Neural cell (in vitro differentiated cells): ENCODE results near the gene CPD. TPM values are rescaled to one million over a fixed set of nuclear protein-coding genes. Genes with fewer than 3 reads are reported as not detected.

ENCODE experiments used
- H2AFZ ChIP-seq: fragments of 200-600, 300-800 bp; sonication (generic), shearing (Covaris generic); 2 replicates; pipeline ENCODE4 v1.6.0; 2014; ENCODE audit warnings: low read depth, mild to moderate bottlenecking, antibody characterized with exemption, low read length, moderate library complexity
- H3F3A ChIP-seq: fragments of 200-600 bp; shearing (Covaris generic); 2 replicates; pipeline ENCODE4 v1.6.1; 2016; ENCODE audit warnings: mild to moderate bottlenecking, moderate library complexity, mixed read lengths, antibody characterized with exemption, low read length; ENCODE audit not compliant: insufficient read depth, poor library complexity, severe bottlenecking
- H3K27ac ChIP-seq: fragments of 200-600, 300-800 bp; sonication (generic), shearing (Covaris generic); 2 replicates; pipeline ENCODE4 v1.5.1; 2014; ENCODE audit warnings: mild to moderate bottlenecking, low read length, moderate library complexity
- H3K27me3 ChIP-seq: fragments of 300-800, 200-600 bp; sonication (generic), shearing (Covaris generic); 2 replicates; pipeline ENCODE4 v1.6.0; 2014; ENCODE audit warnings: mild to moderate bottlenecking, low read depth, low read length, moderate library complexity; ENCODE audit not compliant: insufficient read depth
- H3K36me3 ChIP-seq: fragments of 300-800, 200-600 bp; sonication (generic), shearing (Covaris generic); 2 replicates; pipeline ENCODE4 v1.5.1; 2014; ENCODE audit warnings: mild to moderate bottlenecking, antibody characterized with exemption, low read length, moderate library complexity; ENCODE audit not compliant: insufficient read depth
- H3K4me2 ChIP-seq: fragments of 300-800, 200-600 bp; sonication (generic), shearing (Covaris generic); 2 replicates; pipeline ENCODE4 v1.6.0; 2014; ENCODE audit warnings: mild to moderate bottlenecking, low read length
- H3K4me3 ChIP-seq: fragments of 300-800, 200-600 bp; sonication (generic), shearing (Covaris generic); 2 replicates; pipeline ENCODE4 v1.5.1; 2014; ENCODE audit warnings: mild to moderate bottlenecking, low read length, moderate library complexity
- H3K79me2 ChIP-seq: fragments of 200-600 bp; shearing (Covaris generic); replicated peaks from 2 replicates; pipeline ENCODE4 v1.6.0; 2014; ENCODE audit warnings: mild to moderate bottlenecking, low read length, moderate library complexity; ENCODE audit not compliant: insufficient read depth
- H3K9ac ChIP-seq: fragments of 300-800, 200-600 bp; sonication (generic), shearing (Covaris generic); 2 replicates; pipeline ENCODE4 v1.6.1; 2016; ENCODE audit warnings: mild to moderate bottlenecking, low read length, mixed read lengths
- H3K9me2 ChIP-seq: fragments of 200-600 bp; shearing (Covaris generic); 2 replicates; pipeline ENCODE4 v1.6.1; 2016; ENCODE audit warnings: mild to moderate bottlenecking, low read length, mixed read lengths; ENCODE audit not compliant: insufficient read depth
- H3K9me3 ChIP-seq: fragments of 200-600, 300-800 bp; sonication (generic), shearing (Covaris generic); 2 replicates; pipeline ENCODE4 v1.6.1; 2016; ENCODE audit warnings: mild to moderate bottlenecking, mixed run types, low read length, moderate library complexity, mixed read lengths
- H4K20me1 ChIP-seq: fragments of 200-600 bp; shearing (Covaris generic); 2 replicates; pipeline ENCODE4 v1.6.1; 2016; ENCODE audit warnings: mild to moderate bottlenecking, mixed run types; ENCODE audit not compliant: insufficient read depth
- EP300 ChIP-seq: fragments of 450-650 bp; conservative IDR thresholded peaks from 2 replicates; pipeline ENCODE4 v1.6.1; 2014; ENCODE audit warnings: antibody characterized with exemption, mild to moderate bottlenecking, moderate library complexity; ENCODE audit not compliant: poor library complexity, severe bottlenecking
- EZH2 ChIP-seq: fragments of 200-600, 300-800 bp; shearing (Covaris generic), sonication (generic); IDR thresholded peaks from 2 replicates; pipeline ENCODE4 v1.6.1; 2014; ENCODE audit warnings: antibody characterized with exemption, low read length, borderline replicate concordance, mild to moderate bottlenecking; ENCODE audit not compliant: insufficient read depth, poor library complexity, severe bottlenecking
- MXI1 ChIP-seq: fragments of 450-650 bp; conservative IDR thresholded peaks from 2 replicates; pipeline ENCODE4 v1.6.1; 2014; ENCODE audit warnings: antibody characterized with exemption, mild to moderate bottlenecking; ENCODE audit not compliant: poor library complexity, severe bottlenecking
- POLR2AphosphoS5 ChIP-seq: IDR thresholded peaks from 2 replicates; pipeline ENCODE4 v1.6.1; 2012
- RAD21 ChIP-seq: fragments of 450-650 bp; conservative IDR thresholded peaks from 2 replicates; pipeline ENCODE4 v1.6.1; 2014; ENCODE audit warnings: antibody characterized with exemption, mild to moderate bottlenecking, moderate library complexity
- SMC3 ChIP-seq: fragments of 450-650 bp; conservative IDR thresholded peaks from 2 replicates; pipeline ENCODE4 v1.6.1; 2014; ENCODE audit warnings: antibody characterized with exemption, mild to moderate bottlenecking, moderate library complexity; ENCODE audit not compliant: poor library complexity
- TAF1 ChIP-seq: IDR thresholded peaks from 2 replicates; pipeline ENCODE4 v1.6.1; 2012; ENCODE audit warnings: low read depth
- polyA plus RNA-seq: library from polyadenylated mRNA; depleted of rRNA; stranded (reverse); fragments of >200 nt; gene quantifications from 2 replicates; pipeline ENCODE4 v1.2.3, GENCODE V29; 2014
- TF ChIP-seq, protein P1 (sequence below): IDR thresholded peaks from 2 replicates; pipeline ENCODE4 v1.6.1; 2012; ENCODE audit warnings: borderline replicate concordance
- TF ChIP-seq, protein P2 (sequence below): fragments of 450-650 bp; IDR thresholded peaks from 2 replicates; pipeline ENCODE4 v1.5.1; 2014; ENCODE audit warnings: antibody characterized with exemption, mild to moderate bottlenecking, moderate library complexity; ENCODE audit not compliant: poor library complexity, severe bottlenecking

CPD gene
- polyA plus RNA-seq, 1 donor from 2014 or later: 14.1 TPM

DNA sequence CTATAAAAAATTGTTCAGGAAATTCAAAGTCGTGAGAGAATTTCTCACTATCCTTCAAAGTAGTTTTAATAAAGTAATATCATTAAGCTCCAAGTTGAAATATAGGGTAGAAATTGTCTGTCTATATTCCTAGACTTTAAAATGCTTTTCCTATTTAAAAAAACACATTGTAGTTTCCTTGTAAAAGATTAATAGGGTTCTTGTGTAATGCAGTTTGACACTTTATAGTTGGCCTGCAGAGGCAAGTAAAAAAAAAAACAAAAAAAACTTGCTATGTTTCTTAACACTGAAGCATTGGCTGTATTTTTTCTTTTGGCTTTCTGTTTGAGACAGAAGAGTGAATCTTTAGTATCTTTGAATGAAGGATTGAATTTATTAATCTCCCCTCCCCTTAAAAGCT, 17.4 kb downstream of the CPD start:
- Histone ChIP-seq H3F3A (no peaks in the 10 kb centered on the region), H3K27me3 (no peaks in the 10 kb centered on the region), H3K27ac (no peak overlapping the region), H2AFZ (no peak overlapping the region), H3K9me3 (no peaks in the 10 kb centered on the region), H4K20me1 (no peaks in the 10 kb centered on the region), H3K4me2 (no peak overlapping the region), H3K9ac (no peak overlapping the region), H3K36me3 (no peaks in the 10 kb centered on the region), H3K79me2 (peaks cover 5% of the 10 kb centered on the region), H3K9me2 (no peaks in the 10 kb centered on the region), H3K4me3 (no peak overlapping the region)
- TF ChIP-seq, protein P1, sequence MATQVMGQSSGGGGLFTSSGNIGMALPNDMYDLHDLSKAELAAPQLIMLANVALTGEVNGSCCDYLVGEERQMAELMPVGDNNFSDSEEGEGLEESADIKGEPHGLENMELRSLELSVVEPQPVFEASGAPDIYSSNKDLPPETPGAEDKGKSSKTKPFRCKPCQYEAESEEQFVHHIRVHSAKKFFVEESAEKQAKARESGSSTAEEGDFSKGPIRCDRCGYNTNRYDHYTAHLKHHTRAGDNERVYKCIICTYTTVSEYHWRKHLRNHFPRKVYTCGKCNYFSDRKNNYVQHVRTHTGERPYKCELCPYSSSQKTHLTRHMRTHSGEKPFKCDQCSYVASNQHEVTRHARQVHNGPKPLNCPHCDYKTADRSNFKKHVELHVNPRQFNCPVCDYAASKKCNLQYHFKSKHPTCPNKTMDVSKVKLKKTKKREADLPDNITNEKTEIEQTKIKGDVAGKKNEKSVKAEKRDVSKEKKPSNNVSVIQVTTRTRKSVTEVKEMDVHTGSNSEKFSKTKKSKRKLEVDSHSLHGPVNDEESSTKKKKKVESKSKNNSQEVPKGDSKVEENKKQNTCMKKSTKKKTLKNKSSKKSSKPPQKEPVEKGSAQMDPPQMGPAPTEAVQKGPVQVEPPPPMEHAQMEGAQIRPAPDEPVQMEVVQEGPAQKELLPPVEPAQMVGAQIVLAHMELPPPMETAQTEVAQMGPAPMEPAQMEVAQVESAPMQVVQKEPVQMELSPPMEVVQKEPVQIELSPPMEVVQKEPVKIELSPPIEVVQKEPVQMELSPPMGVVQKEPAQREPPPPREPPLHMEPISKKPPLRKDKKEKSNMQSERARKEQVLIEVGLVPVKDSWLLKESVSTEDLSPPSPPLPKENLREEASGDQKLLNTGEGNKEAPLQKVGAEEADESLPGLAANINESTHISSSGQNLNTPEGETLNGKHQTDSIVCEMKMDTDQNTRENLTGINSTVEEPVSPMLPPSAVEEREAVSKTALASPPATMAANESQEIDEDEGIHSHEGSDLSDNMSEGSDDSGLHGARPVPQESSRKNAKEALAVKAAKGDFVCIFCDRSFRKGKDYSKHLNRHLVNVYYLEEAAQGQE: no peak
- TF ChIP-seq POLR2AphosphoS5: no peak
- no peak for TF ChIP-seq SMC3
- TF ChIP-seq EZH2: no peak
- TF ChIP-seq, protein P2, sequence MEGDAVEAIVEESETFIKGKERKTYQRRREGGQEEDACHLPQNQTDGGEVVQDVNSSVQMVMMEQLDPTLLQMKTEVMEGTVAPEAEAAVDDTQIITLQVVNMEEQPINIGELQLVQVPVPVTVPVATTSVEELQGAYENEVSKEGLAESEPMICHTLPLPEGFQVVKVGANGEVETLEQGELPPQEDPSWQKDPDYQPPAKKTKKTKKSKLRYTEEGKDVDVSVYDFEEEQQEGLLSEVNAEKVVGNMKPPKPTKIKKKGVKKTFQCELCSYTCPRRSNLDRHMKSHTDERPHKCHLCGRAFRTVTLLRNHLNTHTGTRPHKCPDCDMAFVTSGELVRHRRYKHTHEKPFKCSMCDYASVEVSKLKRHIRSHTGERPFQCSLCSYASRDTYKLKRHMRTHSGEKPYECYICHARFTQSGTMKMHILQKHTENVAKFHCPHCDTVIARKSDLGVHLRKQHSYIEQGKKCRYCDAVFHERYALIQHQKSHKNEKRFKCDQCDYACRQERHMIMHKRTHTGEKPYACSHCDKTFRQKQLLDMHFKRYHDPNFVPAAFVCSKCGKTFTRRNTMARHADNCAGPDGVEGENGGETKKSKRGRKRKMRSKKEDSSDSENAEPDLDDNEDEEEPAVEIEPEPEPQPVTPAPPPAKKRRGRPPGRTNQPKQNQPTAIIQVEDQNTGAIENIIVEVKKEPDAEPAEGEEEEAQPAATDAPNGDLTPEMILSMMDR: no peak
- TF ChIP-seq RAD21: no peak
- no peak for TF ChIP-seq MXI1
- no peak for TF ChIP-seq TAF1

DNA sequence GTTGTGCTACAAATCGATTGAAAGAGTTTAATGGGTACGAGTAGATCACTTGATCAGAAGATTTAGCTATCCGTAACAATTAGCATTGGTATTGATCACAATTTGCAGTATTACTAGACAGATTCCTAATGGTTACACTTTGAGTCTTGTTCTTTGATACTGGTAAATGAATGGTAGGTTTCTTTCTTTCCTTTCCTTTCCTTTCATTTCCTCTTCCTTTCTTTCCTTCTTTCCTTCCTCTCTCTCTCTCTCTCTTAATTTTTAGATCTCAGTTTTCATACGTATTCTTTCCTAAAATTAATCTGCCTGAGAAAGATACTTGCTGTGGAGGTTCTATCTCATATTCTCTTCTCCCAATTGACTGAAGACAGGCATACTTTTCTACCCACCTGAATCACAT, 17.9 kb downstream of the CPD start:
- no peak overlapping the region for H3K9ac ChIP-seq
- TF ChIP-seq EZH2 (no peak), RAD21 (no peak), TAF1 (no peak), POLR2AphosphoS5 (no peak), EP300 (no peak), SMC3 (no peak), MXI1 (no peak)
- TF ChIP-seq, protein P1: no peak
- TF ChIP-seq, protein P2: no peak
- no peaks in the 10 kb centered on the region for H3K9me3 ChIP-seq
- H3K4me2 ChIP-seq: no peak overlapping the region
- no peak overlapping the region for H3K27ac ChIP-seq
- no peak overlapping the region for H3K4me3 ChIP-seq
- no peaks in the 10 kb centered on the region for H4K20me1 ChIP-seq
- H3K27me3 ChIP-seq: no peaks in the 10 kb centered on the region
- H3K9me2 ChIP-seq: no peaks in the 10 kb centered on the region
- H2AFZ ChIP-seq: no peak overlapping the region
- no peaks in the 10 kb centered on the region for H3K36me3 ChIP-seq
- peaks cover 5% of the 10 kb centered on the region for H3K79me2 ChIP-seq
- H3F3A ChIP-seq: no peaks in the 10 kb centered on the region
